Measurements from ENCODE around the gene RNASEL. TPM values are rescaled to one million over a fixed set of nuclear protein-coding genes. Genes with fewer than 3 reads are reported as not detected.

Gene RNASEL
- total RNA-seq, 1 experiment from 2014 or later: 7.0 TPM

GRCh38 chr1:182630586-182630985 is 41.5 kb upstream of the RNASEL start:
- CTCF ChIA-PET: no interaction called here
- TF ChIP-seq, protein P1, sequence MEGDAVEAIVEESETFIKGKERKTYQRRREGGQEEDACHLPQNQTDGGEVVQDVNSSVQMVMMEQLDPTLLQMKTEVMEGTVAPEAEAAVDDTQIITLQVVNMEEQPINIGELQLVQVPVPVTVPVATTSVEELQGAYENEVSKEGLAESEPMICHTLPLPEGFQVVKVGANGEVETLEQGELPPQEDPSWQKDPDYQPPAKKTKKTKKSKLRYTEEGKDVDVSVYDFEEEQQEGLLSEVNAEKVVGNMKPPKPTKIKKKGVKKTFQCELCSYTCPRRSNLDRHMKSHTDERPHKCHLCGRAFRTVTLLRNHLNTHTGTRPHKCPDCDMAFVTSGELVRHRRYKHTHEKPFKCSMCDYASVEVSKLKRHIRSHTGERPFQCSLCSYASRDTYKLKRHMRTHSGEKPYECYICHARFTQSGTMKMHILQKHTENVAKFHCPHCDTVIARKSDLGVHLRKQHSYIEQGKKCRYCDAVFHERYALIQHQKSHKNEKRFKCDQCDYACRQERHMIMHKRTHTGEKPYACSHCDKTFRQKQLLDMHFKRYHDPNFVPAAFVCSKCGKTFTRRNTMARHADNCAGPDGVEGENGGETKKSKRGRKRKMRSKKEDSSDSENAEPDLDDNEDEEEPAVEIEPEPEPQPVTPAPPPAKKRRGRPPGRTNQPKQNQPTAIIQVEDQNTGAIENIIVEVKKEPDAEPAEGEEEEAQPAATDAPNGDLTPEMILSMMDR (IDR thresholded peaks at IDR 0.05; ENCODE audit: unreplicated experiment): no peak
- intact Hi-C loops (cut with micrococcal nuclease; ENCODE audit: unreplicated experiment): no loop called here
- Mint-ChIP-seq H3K4me1 (ENCODE audit: low read depth, unreplicated experiment) (peaks cover 49% of the 10 kb centered on the region), H3K36me3 (ENCODE audit: insufficient read depth, unreplicated experiment) (no peaks in the 10 kb centered on the region), H3K27me3 (ENCODE audit: unreplicated experiment) (peaks cover 2% of the 10 kb centered on the region), H3K9me3 (ENCODE audit: low read depth, unreplicated experiment) (no peaks in the 10 kb centered on the region), H3K4me3 (ENCODE audit: low read depth, unreplicated experiment) (no peak overlapping the region), H3K27ac (ENCODE audit: unreplicated experiment) (no peak overlapping the region)
- DNase-seq: no peak
- no TSS peak for BruUV-seq (replicated peaks)

GRCh38 chr1:182629499-182630096 is 40.5 kb upstream of the RNASEL start:
- no peak overlapping the region for H3K27ac Mint-ChIP-seq (ENCODE audit: unreplicated experiment)

DNA sequence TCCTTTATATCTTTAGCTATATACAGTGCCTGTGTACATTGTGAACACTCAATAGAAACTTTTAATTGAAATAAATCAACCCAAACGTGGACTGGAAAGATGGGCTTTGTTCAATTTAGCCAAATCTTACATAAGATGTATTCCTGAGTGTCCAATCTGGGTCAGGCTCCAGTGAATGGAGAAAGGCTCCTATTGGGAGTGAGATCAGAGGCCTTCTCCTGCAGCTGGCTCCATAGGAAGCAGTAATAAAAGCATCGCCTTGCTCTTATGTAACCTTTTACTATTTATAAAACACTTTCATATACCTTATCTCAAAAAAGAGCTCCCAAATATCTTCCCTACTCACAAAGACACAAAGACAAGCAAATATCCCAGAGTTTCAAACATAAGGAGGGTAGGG is 40.0 kb upstream of the RNASEL start:
- BruUV-seq (replicated peaks): no TSS peak
- Mint-ChIP-seq H3K36me3 (ENCODE audit: insufficient read depth, unreplicated experiment) (no peaks in the 10 kb centered on the region), H3K4me3 (ENCODE audit: low read depth, unreplicated experiment) (no peak overlapping the region), H3K27me3 (ENCODE audit: unreplicated experiment) (no peaks in the 10 kb centered on the region), H3K27ac (ENCODE audit: unreplicated experiment) (no peak overlapping the region), H3K9me3 (ENCODE audit: low read depth, unreplicated experiment) (no peaks in the 10 kb centered on the region), H3K4me1 (ENCODE audit: low read depth, unreplicated experiment) (peaks cover 49% of the 10 kb centered on the region)
- intact Hi-C loops (cut with micrococcal nuclease; ENCODE audit: unreplicated experiment): no loop called here
- DNase-seq: no peak
- CTCF ChIA-PET: interaction anchor here (0.7 kb wide), 1 partner anchor 56 kb away, joined by 4 read pairs; no protein-coding TSS in a partner anchor
- TF ChIP-seq, protein P1 (IDR thresholded peaks at IDR 0.05; ENCODE audit: unreplicated experiment): no peak

More at GRCh38 chr1:182629499-182630096, 40.5 kb upstream of the RNASEL start:
- intact Hi-C loops (cut with micrococcal nuclease; ENCODE audit: unreplicated experiment): no loop called here
- peaks cover 49% of the 10 kb centered on the region for H3K4me1 Mint-ChIP-seq (ENCODE audit: low read depth, unreplicated experiment)
- H3K36me3 Mint-ChIP-seq (ENCODE audit: insufficient read depth, unreplicated experiment): no peaks in the 10 kb centered on the region
- H3K4me3 Mint-ChIP-seq (ENCODE audit: low read depth, unreplicated experiment): no peak overlapping the region
- no TSS peak for BruUV-seq (replicated peaks)
- no peaks in the 10 kb centered on the region for H3K27me3 Mint-ChIP-seq (ENCODE audit: unreplicated experiment)
- DNase-seq: no peak
- H3K9me3 Mint-ChIP-seq (ENCODE audit: low read depth, unreplicated experiment): no peaks in the 10 kb centered on the region
- TF ChIP-seq, protein P1 (IDR thresholded peaks at IDR 0.05; ENCODE audit: unreplicated experiment): no peak
- CTCF ChIA-PET: no interaction called here

DNA sequence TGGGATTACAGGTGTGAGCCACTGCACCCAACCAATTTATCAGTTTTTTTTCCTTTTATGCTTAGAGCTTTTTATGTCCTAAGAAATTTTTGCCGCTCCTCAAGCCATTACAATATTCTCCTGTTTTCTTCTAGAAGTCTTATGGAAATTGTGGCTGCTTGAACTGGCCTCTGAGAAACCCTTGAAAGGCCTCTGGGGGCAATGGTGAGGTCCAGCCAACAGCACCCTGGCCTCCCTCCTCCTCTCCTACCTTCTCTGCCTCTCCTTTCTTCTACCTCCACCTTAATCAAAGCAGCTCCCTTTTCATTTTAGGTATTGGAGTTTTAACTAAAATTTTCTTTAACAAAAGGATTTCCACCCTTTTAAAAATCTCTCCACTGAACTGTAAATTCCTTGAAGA is 39.6 kb upstream of the RNASEL start:
- Mint-ChIP-seq H3K9me3 (ENCODE audit: low read depth, unreplicated experiment) (no peaks in the 10 kb centered on the region), H3K27me3 (ENCODE audit: unreplicated experiment) (no peaks in the 10 kb centered on the region), H3K36me3 (ENCODE audit: insufficient read depth, unreplicated experiment) (no peaks in the 10 kb centered on the region), H3K4me1 (ENCODE audit: low read depth, unreplicated experiment) (peaks cover 49% of the 10 kb centered on the region), H3K4me3 (ENCODE audit: low read depth, unreplicated experiment) (no peak overlapping the region), H3K27ac (ENCODE audit: unreplicated experiment) (no peak overlapping the region)
- BruUV-seq (replicated peaks): no TSS peak
- TF ChIP-seq, protein P1 (IDR thresholded peaks at IDR 0.05; ENCODE audit: unreplicated experiment): no peak
- CTCF ChIA-PET: interaction anchor here (0.7 kb wide), 1 partner anchor 56 kb away, joined by 4 read pairs; no protein-coding TSS in a partner anchor
- intact Hi-C loops (cut with micrococcal nuclease; ENCODE audit: unreplicated experiment): no loop called here
- no peak for DNase-seq
